Neutrophil (primary cell): ENCODE results near the gene ETV5.
A peak's percentile ranks its signal among the peaks of the same experiment; 100 is the strongest.

ENCODE experiments used
- H3K27ac ChIP-seq: fragments of 200-600 bp; sonication (generic); 2 replicates; pipeline ENCODE4 v1.5.1; 2016; ENCODE audit warnings: mild to moderate bottlenecking, moderate library complexity
- H3K27me3 ChIP-seq: fragments of 200-600 bp; sonication (generic); 2 replicates; pipeline ENCODE4 v1.6.0; 2016; ENCODE audit warnings: mild to moderate bottlenecking
- H3K36me3 ChIP-seq: fragments of 200-600 bp; sonication (generic); 2 replicates; pipeline ENCODE4 v1.5.1; 2017
- H3K4me1 ChIP-seq, 2 experiments: fragments of 200-600 bp in 1 of 2; sonication (generic) in 1 of 2; 1 replicate in 1 of 2; 2 replicates in 1 of 2; pipeline versions ENCODE4 v1.5.1 to v1.6.1; 2013 to 2016; ENCODE audit warnings: low read depth in 1 of 2, low read length in 1 of 2, mild to moderate bottlenecking in 1 of 2, moderate library complexity in 1 of 2; ENCODE audit not compliant: control insufficient read depth in 1 of 2, insufficient read depth in 1 of 2
- H3K4me3 ChIP-seq, 2 experiments: fragments of 200-600 bp in 1 of 2; sonication (generic) in 1 of 2; 1 replicate in 1 of 2; 2 replicates in 1 of 2; pipeline ENCODE4 v1.5.1; 2013 to 2016; ENCODE audit warnings: low read depth in 1 of 2, low read length in 1 of 2, mild to moderate bottlenecking in 1 of 2, moderate library complexity in 1 of 2
- H3K9me3 ChIP-seq: fragments of 200-600 bp; sonication (generic); 2 replicates; pipeline ENCODE4 v1.5.1; 2016
- CTCF ChIP-seq: fragments of 200-600 bp; sonication (generic); IDR thresholded peaks from 2 replicates; pipeline ENCODE4 v1.5.1; 2016; ENCODE audit warnings: antibody characterized with exemption

Gene ETV5

GRCh38 chr3:186108941-186109865, at the start of gene ETV5:
TSS of gene ETV5 (minus strand) at chr3:186109089. CDS start at chr3:186105868, 3,221 bp downstream.
- Histone ChIP-seq H3K36me3 (no peaks in the 10 kb centered on the region), H3K9me3 (no peaks in the 10 kb centered on the region), H3K4me1 (peaks cover 29 to 35% of the 10 kb centered on the region in 2 experiments), H3K4me3 (peak within 1 kb of the TSS; percentile 60 to 94), H3K27ac (peak within 1 kb of the TSS; percentile 73), H3K27me3 (peaks cover 97% of the 10 kb centered on the region)
- peak; percentile 65 for TF ChIP-seq CTCF

- peaks cover 7% of the 10 kb centered on the region for H3K36me3 ChIP-seq
- H3K9me3 ChIP-seq = no peaks in the 10 kb centered on the region
- H3K4me3 ChIP-seq = no peak overlapping the region
- no peak overlapping the region for H3K27ac ChIP-seq
- H3K27me3 ChIP-seq = no peaks in the 10 kb centered on the region
- peaks cover 40 to 42% of the 10 kb centered on the region in 2 experiments for H3K4me1 ChIP-seq
- no peak for TF ChIP-seq CTCF
Observed at GRCh38 chr3:186154641-186155040, 45.8 kb upstream of the ETV5 start.

- TF ChIP-seq CTCF = no peak
- peak overlapping the region; percentile 31 to 34 for H3K4me3 ChIP-seq
- H3K9me3 ChIP-seq = no peaks in the 10 kb centered on the region
- no peaks in the 10 kb centered on the region for H3K27me3 ChIP-seq
- H3K36me3 ChIP-seq = peaks cover 14% of the 10 kb centered on the region
- peak overlapping the region; percentile 88 for H3K27ac ChIP-seq
- peaks cover 48 to 53% of the 10 kb centered on the region in 2 experiments for H3K4me1 ChIP-seq
Observed at GRCh38 chr3:186152889-186153292, 44.0 kb upstream of the ETV5 start.

GRCh38 chr3:186152361-186152798, 43.5 kb upstream of the ETV5 start:
- Histone ChIP-seq H3K4me3 (peak overlapping the region; percentile 31 to 34), H3K27ac (peak overlapping the region; percentile 88), H3K36me3 (peaks cover 17% of the 10 kb centered on the region), H3K4me1 (peaks cover 48 to 55% of the 10 kb centered on the region in 2 experiments), H3K9me3 (no peaks in the 10 kb centered on the region), H3K27me3 (no peaks in the 10 kb centered on the region)
- TF ChIP-seq CTCF = no peak

- Histone ChIP-seq H3K36me3 (peaks cover 17% of the 10 kb centered on the region), H3K27me3 (no peaks in the 10 kb centered on the region), H3K27ac (peak overlapping the region; percentile 88), H3K4me1 (peaks cover 57 to 66% of the 10 kb centered on the region in 2 experiments), H3K4me3 (peak overlapping the region; percentile 31 to 34), H3K9me3 (no peaks in the 10 kb centered on the region)
- no peak for TF ChIP-seq CTCF
Observed at GRCh38 chr3:186151077-186151971, 42.4 kb upstream of the ETV5 start.
